ENCODE results near the gene PTPRO.

- TF ChIP-seq CTCF (IDR thresholded peaks at IDR 0.05) (no peak), ZFX (IDR thresholded peaks at IDR 0.05; ENCODE audit: borderline replicate concordance) (no peak)
These were observed 47.7 kb upstream of the PTPRO start for GRCh38 chr12:15274561-15274967.
